ENCODE results near the gene ATP6V0B.
A peak's percentile ranks its signal among the peaks of the same experiment; 100 is the strongest.

ATP6V0B gene

DNA sequence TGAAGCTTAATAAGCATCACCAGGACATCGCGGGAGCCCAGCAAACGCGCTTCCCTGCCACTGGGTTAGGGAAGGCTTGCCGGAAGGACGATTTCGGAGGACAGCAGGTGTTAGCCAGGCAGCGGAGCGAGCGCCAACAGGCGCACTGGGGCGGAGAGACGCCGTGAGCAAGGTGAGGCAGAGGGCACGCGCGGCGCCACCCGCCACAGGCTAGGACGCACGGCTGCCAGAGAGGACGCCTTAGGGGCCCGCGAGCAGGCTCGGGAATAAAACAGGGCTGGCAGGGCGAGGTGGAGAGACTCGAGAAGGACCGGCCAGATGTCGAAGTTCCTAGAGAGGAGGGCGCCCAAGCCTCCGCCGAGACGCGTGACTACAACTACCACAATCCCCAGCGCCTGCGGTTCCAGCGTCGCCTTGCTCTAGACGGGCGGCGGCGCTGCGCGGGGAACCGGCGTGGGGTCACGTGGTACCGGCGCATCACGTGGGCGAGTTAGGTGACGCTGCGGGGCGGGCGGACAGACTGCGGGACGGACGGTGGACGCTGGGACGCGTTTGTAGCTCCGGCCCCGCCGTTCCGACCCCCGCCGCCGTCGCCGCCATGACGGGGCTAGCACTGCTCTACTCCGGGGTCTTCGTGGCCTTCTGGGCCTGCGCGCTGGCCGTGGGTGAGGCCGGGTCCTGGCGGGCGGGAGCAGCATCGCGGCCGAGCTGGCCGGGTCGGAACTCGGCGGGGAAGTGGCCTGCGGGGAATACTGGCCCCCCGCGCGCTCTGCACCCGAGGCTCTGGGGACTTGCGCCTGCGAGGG, at the start of gene ATP6V0B:
ATP6V0B (plus strand) TSS at position 518 of the 806 bp plus-strand sequence; CDS start at position 599, 81 bp downstream.
- DNase-seq: peak; percentile 88

DNA sequence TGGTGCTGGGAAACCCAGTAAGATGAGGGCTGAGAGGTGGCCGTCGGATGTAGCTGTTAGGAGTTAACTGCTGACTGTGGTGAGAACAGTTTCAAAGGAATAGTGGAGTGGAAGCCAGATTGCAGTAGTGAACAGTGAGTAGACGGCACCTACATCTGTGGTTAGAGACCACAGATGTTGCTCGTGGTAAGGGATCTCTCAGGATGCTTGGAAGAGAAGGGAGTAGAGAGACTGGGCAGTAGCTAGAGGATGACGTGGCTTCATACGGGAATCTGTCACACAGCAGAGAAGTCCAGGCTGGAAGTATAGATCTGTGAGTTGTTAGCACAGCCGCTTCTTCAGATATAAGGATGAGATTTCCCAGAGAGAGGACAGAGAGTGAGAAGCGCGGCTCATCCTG, 48.9 kb upstream of the ATP6V0B start:
- no peak for DNase-seq

DNA sequence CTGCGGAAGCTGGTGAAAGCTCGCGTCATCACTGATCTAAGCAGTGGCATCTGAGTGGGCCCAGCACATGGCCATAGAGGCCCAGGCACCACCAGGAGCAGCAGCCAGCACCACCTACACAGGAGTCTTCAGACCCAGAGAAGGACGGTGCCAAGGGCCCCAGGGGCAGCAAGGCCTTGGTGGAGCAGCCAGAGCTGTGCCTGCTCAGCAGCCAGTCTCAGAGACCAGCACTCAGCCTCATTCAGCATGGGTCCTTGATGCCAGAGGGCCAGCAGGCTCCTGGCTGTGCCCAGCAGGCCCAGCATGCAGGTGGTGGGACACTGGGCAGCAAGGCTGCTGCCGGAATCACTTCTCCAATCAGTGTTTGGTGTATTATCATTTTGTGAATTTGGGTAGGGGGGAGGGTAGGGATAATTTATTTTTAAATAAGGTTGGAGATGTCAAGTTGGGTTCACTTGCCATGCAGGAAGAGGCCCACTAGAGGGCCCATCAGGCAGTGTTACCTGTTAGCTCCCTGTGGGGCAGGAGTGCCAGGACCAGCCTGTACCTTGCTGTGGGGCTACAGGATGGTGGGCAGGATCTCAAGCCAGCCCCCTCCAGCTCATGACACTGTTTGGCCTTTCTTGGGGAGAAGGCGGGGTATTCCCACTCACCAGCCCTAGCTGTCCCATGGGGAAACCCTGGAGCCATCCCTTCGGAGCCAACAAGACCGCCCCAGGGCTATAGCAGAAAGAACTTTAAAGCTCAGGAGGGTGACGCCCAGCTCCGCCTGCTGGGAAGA, 44.4 kb upstream of the ATP6V0B start:
- peak; percentile 3 for DNase-seq

DNA sequence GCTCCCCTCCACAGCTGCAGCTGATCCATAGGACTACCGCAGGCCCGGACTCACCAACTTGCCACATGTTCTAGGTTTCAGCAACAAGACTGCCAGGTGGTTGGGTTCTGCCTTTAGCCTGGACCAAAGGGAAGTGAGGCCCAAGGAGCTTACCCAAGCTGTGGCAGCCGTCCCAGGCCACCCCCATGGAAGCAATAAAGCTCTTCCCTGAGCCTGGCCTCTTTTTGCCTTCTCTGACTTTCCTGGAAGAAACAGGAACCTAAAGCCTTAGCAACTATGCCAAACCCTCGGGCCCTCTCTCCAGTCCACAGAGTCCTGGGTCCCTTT, 43.8 kb upstream of the ATP6V0B start:
- DNase-seq: no peak

DNA sequence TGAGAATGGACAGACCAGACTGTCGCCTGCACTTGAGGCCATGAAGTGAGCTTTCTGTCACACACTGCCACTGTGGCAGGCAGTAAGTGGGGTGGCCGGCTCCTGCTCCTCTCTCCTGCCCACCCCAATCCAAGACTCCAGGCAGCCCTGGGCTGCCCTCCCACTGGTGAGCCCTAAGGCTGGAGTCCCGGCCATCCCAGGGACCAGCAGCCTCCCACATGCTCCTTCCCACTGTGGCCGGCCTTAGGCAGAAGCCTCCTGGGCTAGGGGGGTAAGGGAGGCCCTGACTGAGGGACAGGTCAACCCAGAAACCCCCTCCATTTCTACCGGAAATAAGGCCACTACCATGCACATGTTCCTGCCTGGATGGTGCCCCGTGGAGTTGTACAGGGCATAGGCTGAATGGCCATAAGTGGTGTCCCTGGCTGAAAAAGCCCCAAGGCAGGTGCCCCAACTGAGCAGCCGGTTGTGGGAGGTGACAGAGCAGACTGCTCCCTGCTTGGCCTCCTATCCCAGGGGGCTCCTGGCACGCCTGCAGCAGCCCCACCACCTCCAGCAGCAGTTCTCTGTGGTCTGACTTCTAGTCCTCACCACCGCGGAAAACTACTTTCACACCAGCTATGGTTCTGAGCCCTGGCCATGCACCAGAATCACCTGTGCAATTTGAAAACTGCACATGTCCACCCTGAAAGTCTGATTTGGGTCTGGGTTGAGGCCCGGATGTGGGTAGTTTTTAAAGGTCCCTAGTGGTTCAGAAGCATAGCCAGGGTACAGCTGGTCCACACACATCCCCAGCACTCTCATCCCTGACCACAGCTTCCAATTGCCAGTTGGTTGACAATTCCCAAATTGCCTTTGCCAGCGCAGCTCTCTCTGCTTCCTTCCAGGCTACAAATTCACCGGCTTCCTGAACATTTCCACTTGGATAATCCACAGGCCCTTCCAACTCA, 42.8 kb upstream of the ATP6V0B start:
- no peak for DNase-seq

DNA sequence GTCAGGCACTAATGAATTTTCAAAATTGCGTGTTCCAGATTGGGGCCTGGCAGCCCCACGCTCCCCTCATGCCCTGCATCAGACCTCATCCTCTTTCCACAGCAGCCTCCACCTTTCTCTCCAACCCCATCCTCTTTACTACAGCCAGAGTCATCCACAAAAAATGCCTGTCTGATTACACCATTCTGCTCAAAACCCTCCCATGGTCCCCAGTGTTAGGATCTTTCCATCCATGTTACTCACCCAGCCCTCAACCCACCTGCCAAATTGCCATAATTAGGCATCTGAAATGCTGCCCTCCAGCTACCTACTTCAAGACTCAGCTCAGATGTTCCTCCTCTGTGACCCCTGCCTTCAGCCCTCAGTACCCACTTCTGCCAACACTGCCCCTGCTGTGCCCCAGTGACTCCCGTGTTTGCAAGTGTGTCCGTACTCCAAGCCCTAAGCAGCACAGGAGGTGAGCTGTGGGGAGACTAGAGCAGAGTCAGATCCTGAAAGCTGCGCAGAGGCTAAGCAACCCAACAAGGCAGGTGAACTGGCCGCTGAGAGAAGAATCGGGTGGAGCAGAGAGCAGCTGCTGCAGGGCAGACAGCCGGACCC, 41.9 kb upstream of the ATP6V0B start:
- DNase-seq: peak; percentile 24

DNA sequence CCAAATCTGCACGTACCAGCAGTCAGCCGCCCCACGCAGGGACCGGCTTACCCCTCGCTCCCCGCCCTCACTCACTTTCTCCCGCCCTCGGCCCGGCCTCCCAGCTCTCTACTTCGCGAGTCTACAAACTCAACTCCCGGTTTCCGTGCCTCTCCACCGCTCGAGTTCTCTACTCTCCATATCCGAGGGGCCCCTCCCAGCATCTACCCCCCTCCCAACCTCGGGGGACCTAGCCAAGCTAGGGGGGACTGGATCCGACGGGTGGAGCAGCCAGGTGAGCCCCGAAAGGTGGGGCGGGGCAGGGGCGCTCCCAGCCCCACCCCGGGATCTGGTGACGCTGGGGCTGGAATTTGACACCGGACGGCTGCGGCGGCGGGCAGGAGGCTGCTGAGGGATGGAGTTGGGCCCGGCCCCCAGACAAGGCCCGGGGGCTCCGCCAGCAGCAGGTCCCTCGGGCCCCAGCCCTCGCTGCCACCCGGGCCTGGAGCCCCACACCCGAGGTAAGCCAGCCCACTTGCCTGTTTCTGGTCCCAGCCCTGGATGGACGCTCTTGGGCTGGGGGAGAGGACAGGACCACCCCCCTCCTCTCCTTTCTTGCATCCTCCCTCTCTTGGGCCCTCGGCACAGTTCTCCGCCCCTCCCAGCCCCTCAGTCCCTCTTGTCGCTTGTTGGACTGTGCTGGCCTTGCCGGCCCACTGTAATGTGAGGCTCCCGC, 41.2 kb upstream of the ATP6V0B start, which contains the start of gene ARTN:
ARTN (plus strand) TSS at position 416 of the 715 bp plus-strand sequence. CDS start 1,856 bp downstream, outside the sequence.
- peak; percentile 43 for DNase-seq

DNA sequence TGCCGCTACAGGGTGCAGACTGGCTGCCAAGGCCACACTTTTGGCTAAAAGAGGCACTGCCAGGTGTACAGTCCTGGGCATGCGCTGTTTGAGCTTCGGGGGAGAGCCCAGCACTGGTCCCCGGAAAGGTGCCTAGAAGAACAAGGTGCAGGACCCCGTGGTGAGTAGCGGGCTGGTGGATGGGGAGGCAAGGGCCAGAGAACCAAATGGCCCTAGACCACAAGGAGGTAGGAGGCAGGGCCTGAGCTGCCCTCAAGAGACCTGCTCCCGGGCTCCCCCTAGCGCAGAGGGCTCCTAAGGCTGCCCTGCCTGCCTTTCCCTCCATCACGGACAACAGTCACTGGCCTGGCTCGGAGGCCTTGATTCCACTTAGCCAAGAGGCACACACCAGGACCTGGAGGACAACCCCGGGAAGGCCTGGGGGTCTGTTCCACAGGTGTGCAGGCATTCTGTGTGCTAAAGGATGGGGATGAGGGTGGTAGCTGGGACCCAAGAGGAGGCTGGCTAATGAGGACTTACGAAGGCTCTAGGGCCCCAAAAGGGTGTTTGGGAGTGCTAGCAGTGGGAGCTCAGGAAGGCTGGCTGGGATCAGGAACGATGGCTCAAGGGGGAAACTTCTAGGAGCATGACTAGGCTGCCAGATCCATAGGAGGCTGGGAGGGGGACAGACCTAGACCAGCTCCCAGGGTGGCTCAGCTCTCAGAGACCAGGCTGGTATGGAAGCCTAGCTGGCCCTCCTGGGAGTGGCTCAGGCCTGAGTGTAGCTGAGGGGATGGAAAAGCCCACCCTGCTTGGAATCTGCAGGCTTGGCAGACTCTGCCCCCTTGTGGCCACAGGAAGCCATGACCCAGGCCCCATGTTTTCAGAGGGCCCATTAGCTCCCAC, 40.4 kb upstream of the ATP6V0B start:
- peak; percentile 63 for DNase-seq

DNA sequence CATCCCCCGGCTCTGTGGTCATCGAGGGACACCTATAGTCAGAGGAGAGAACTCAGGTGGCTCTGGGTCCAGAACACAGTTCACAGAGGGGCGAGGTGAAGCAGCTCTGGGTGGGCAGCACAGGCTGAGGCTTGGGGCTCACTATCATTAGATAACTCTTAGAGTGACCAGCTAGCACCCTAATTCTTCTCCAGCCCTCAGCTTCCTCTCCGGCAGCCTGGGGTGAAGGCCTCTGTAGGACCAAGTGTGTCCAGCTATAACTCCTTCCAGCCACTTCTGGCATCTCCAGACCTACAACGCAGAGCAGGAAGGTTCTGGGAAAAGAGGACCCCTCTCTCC, 39.8 kb upstream of the ATP6V0B start:
- DNase-seq: no peak

DNA sequence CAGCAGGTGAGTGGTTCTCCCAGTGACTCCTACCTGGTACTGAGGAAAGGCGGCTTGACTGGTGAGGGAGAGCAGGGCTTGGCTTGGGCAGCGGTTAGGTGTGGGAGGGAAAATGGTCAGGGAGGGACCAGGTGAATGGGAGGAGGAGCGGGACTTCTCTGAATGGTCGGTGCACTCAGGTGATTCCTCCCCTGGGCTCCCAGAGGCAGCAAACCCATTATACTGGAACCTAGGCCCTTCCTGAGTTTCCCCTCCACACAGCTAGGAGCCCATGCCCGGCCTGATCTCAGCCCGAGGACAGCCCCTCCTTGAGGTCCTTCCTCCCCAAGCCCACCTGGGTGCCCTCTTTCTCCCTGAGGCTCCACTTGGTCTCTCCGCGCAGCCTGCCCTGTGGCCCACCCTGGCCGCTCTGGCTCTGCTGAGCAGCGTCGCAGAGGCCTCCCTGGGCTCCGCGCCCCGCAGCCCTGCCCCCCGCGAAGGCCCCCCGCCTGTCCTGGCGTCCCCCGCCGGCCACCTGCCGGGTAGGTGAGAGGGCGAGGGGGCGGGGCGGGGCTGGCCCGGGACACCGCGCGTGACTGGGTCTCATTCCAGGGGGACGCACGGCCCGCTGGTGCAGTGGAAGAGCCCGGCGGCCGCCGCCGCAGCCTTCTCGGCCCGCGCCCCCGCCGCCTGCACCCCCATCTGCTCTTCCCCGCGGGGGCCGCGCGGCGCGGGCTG, 38.9 kb upstream of the ATP6V0B start:
- peak; percentile 66 for DNase-seq

DNA sequence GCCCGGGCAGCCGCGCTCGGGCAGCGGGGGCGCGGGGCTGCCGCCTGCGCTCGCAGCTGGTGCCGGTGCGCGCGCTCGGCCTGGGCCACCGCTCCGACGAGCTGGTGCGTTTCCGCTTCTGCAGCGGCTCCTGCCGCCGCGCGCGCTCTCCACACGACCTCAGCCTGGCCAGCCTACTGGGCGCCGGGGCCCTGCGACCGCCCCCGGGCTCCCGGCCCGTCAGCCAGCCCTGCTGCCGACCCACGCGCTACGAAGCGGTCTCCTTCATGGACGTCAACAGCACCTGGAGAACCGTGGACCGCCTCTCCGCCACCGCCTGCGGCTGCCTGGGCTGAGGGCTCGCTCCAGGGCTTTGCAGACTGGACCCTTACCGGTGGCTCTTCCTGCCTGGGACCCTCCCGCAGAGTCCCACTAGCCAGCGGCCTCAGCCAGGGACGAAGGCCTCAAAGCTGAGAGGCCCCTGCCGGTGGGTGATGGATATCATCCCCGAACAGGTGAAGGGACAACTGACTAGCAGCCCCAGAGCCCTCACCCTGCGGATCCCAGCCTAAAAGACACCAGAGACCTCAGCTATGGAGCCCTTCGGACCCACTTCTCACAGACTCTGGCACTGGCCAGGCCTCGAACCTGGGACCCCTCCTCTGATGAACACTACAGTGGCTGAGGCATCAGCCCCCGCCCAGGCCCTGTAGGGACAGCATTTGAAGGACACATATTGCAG, 38.2 kb upstream of the ATP6V0B start:
- peak; percentile 70 for DNase-seq

DNA sequence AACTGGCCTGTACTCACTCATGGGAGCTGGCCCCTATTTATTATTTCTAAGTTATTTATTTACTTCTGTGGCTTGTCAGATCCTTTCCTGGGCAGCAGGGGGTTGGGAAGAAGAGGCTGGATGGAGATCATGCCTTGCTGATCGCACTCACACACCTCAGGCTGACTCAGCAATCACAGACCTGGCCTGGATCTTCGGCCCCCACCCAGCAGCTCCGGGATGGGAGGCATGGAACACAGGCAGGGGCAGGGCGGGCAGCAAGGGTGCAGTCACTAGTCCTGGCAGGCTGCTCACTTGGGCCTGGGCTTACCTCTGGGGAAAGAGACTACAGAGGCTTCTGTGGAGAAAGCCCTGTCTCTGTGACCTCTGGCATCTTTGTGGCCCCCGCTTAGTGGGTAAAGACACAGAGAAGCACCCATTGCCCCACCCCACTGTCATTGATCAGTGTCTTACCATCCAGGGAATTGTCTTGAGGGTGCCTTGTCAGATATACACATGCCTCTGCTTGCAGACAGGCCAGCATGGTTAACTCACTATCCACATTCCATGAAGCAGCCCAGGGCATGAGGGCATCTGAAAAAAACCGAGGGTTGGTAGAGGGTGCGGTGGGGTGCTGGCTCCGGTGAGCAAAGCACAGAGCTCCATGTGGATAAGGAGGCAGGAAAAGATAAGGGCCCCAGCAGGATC, 37.4 kb upstream of the ATP6V0B start:
- no peak for DNase-seq

DNA sequence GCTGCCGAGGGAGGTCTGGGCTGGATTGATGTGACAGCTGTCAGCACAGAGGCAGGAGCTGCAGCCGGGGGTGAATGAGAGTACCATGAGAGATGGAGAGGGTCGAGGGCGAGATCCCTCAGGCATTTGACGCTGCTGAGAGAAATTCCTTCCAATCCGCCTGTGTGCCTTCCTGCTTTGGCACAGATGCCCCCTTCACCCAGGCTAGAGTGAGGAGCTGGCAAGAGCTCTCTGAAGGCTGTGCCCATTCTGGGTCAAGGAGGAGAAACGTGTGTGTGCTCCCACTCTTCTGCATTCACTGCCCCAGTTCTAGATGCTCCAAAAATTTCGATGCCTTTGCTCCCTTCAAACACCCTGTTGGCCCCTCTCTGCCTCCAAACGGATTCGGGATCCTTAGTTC, 36.4 kb upstream of the ATP6V0B start:
- no peak for DNase-seq

DNA sequence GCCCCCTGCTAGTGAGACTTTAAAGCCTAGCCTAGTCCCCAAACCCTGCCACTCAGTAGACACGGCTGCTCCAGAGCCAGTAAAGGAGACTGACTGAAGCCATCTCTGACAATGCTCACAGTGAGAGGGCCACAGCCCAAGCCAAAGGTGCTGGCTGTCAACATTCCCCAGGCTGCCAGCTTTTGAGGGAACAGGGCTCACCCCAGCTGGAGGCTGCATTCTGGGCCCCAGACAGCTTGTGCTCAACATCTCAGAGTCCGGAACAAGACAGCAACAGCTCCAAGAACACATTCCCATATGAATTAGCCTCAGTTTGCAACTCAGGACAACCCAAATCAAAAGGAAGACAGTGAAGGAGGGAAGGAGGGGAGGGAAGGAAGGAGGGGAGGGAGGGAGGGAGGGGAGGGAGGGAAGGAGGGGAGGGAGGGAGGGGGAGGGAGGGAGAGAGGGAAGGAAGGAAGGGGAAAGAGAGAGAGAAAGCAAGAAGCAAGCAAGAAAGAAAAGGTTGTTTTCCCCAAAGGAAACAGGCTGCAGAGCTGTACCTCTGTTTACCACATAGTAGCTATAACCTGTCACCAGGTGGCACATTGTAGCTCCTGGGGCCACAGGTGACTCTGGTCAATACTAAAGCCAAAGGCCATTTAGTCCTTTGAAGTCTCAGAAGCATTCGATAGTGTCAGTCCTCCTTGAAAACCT, 35.7 kb upstream of the ATP6V0B start:
- no peak for DNase-seq

DNA sequence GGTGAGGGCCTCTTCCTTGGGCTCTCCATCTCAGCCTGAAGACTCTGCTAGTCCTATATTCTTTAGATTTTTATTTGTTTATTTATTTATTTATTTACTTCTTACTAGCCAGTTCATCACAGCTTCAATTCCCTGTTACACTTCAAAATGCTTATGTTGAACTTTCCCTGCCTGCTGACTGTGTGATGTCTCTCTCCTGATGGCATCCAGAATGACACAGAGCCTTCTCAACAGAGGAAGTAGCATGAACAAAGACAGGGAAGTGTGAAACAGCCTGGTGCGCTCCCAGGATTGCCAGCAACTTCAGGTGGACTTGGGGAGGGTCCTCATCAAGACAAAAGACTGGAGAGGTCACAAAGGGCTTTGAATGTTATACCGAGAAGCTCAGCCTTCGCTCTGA, 32.3 kb upstream of the ATP6V0B start:
- no peak for DNase-seq

DNA sequence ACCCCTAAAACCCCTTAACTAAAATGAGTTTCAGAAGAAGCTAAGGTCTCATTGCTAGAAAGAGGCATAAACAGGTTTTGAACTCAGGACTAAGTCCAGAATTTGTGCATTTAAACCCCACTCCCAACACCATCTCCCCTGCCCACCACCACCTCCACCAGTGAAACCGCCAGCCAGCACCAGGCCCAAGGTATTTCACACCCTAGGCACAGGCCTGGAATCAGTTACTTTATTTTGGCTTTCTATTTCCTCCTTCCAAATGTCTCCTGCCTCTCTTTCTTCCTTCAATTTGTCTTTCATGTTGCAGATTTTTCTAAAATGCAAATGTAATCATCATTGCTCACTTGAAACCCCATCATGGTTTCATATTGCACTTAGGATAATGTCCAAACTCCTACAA, 29.9 kb upstream of the ATP6V0B start:
- no peak for DNase-seq

DNA sequence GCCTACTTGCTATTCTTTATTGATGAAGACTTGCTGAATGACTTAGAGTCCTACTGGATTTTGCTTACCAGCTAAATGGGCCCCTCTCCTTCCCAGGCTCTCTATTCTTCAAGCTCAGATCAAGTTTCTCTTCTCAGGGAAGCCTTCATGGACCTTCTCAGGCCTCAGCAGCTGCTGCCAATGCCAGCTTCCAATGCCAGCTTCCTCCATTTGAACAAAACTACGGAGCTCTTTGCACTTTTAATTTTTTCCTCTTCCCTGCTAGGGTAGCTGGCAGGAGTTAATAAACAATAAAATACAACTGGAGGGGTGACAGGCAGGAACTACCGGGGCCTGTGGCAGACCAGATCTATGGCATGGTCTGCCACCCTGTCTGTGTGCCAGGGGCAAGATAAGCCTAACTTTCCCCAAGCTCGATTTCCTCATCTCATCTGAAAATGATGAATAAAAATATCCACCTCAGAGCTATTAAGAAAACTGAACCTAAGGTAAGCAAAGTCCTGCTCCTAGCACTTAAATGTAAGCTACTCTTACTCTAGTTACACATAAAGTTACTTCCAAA, 29.0 kb upstream of the ATP6V0B start:
- no peak for DNase-seq

Data from NCI-H146 (cell line).